Endothelial cell of umbilical vein (primary cell): ENCODE results near the gene TTC1. TPM values are rescaled to one million over a fixed set of nuclear protein-coding genes. Genes with fewer than 3 reads are reported as not detected.

Experiments used
- BruUV-seq: library from RNA; stranded (reverse); fragments of 400-500 nt; replicated peaks from 2 replicates; lab custom pipeline; 2021; lab: Mats Ljungman, UMichigan
- CTCF ChIA-PET: fragments of 300-600, 350-600 bp; sonication (Branson Sonifier 250); formaldehyde crosslinking; loops from one replicate; lab custom pipeline; 2021; ENCODE audit warnings: antibody characterized with exemption, inconsistent platforms; lab: Charles Lee
- POLR2A ChIA-PET: fragments of 300-600, 350-600 bp; sonication (Branson Sonifier 250); formaldehyde crosslinking; loops from one replicate; lab custom pipeline; 2021; ENCODE audit warnings: antibody characterized with exemption, inconsistent platforms; lab: Charles Lee
- DNase-seq: peaks from one replicate; pipeline ENCODE4 v3.0.0-alpha.2; 2011; ENCODE audit warnings: low read depth, low spot score
- FAIRE-seq: peaks from 2 replicates; lab custom pipeline; 2011; peaks lifted over from hg19 to GRCh38; lab: Jason Lieb, UNC
- H2AFZ ChIP-seq: 2 replicates; pipeline ENCODE4 v1.6.0; 2012; ENCODE audit warnings: low read depth, low read length, control low read depth, inconsistent platforms
- H3K27ac ChIP-seq: 2 replicates; pipeline ENCODE4 v1.5.1; 2011; ENCODE audit warnings: low read depth, mild to moderate bottlenecking, control low read depth, low read length, moderate library complexity; ENCODE audit not compliant: insufficient read depth
- H3K27me3 ChIP-seq, 2 experiments: 2 replicates each; pipeline versions ENCODE4 v1.6.0 to v1.6.1; 2011; ENCODE audit warnings: low read length in 2 of 2, mixed read lengths in 1 of 2; ENCODE audit not compliant: control insufficient read depth in 2 of 2, insufficient read depth in 2 of 2
- H3K36me3 ChIP-seq, 2 experiments: 2 replicates in 1 of 2; 3 replicates in 1 of 2; pipeline ENCODE4 v1.5.1; 2011; ENCODE audit warnings: low read length in 2 of 2, mild to moderate bottlenecking in 1 of 2, moderate library complexity in 1 of 2; ENCODE audit not compliant: control insufficient read depth in 2 of 2, insufficient read depth in 2 of 2; ENCODE audit errors: extremely low read depth in 1 of 2
- H3K4me1 ChIP-seq: 3 replicates; pipeline ENCODE4 v1.5.1; 2011; ENCODE audit warnings: mild to moderate bottlenecking, low read length; ENCODE audit not compliant: control insufficient read depth, insufficient read depth; ENCODE audit errors: extremely low read depth
- H3K4me2 ChIP-seq: 2 replicates; pipeline ENCODE4 v1.6.1; 2011; ENCODE audit warnings: low read length, control low read depth, mixed read lengths; ENCODE audit not compliant: insufficient read depth
- H3K4me3 ChIP-seq, 3 experiments: fragments of 200-600 bp in 1 of 3; sonication (generic), shearing (Covaris generic) in 1 of 3; replicated peaks in 1 of 3; 2 replicates each; pipeline ENCODE4 v1.5.1; 2011 to 2016; ENCODE audit warnings: control low read depth in 3 of 3, low read length in 3 of 3, mild to moderate bottlenecking in 2 of 3, inconsistent platforms in 1 of 3, low read depth in 1 of 3, moderate library complexity in 1 of 3; ENCODE audit not compliant: insufficient read depth in 1 of 3
- H3K79me2 ChIP-seq: 2 replicates; pipeline ENCODE4 v1.6.0; 2012; ENCODE audit warnings: low read length, inconsistent platforms; ENCODE audit not compliant: control insufficient read depth, insufficient read depth
- H3K9ac ChIP-seq: replicated peaks from 2 replicates; pipeline ENCODE3; 2011; ENCODE audit warnings: low read length, control low read depth; ENCODE audit not compliant: insufficient read depth; ENCODE audit errors: extremely low read depth
- H3K9me1 ChIP-seq: replicated peaks from 3 replicates; pipeline ENCODE4 v1.6.0; 2011; ENCODE audit warnings: mild to moderate bottlenecking, low read length; ENCODE audit not compliant: control insufficient read depth, insufficient read depth; ENCODE audit errors: extremely low read depth
- H3K9me3 ChIP-seq: replicated peaks from 2 replicates; pipeline ENCODE4 v1.5.1; 2012; ENCODE audit warnings: low read length, inconsistent platforms; ENCODE audit not compliant: control insufficient read depth, insufficient read depth
- H4K20me1 ChIP-seq: replicated peaks from 2 replicates; pipeline ENCODE3; 2011; ENCODE audit warnings: mild to moderate bottlenecking, low read length; ENCODE audit not compliant: control insufficient read depth, insufficient read depth; ENCODE audit errors: extremely low read depth
- EZH2 ChIP-seq: IDR thresholded peaks from 2 replicates; pipeline ENCODE4 v1.6.1; 2012; ENCODE audit warnings: borderline replicate concordance, low read depth, mild to moderate bottlenecking, moderate library complexity, low read length, inconsistent platforms; ENCODE audit not compliant: severe bottlenecking
- FOS ChIP-seq: IDR thresholded peaks from 2 replicates; pipeline ENCODE4 v1.6.1; 2011; ENCODE audit warnings: mild to moderate bottlenecking, low read length, moderate library complexity, borderline replicate concordance; ENCODE audit not compliant: insufficient read depth
- GATA2 ChIP-seq: IDR thresholded peaks from 2 replicates; pipeline ENCODE4 v1.7.0; 2011; ENCODE audit warnings: low read depth, mild to moderate bottlenecking, moderate library complexity, mixed read lengths, low read length; ENCODE audit not compliant: insufficient read length, insufficient read depth
- JUN ChIP-seq: IDR thresholded peaks from 2 replicates; pipeline ENCODE4 v1.6.1; 2011; ENCODE audit warnings: borderline replicate concordance, low read depth; ENCODE audit not compliant: insufficient read length, insufficient read depth
- MYC ChIP-seq: IDR thresholded peaks from one replicate; pipeline ENCODE4 v1.6.1; 2011; ENCODE audit warnings: mild to moderate bottlenecking, low read depth, low read length
- POLR2A ChIP-seq: IDR thresholded peaks from 2 replicates; pipeline ENCODE4 v1.6.1; 2012; ENCODE audit warnings: low read depth, mild to moderate bottlenecking, control low read depth, low read length
- POLR2AphosphoS5 ChIP-seq: IDR thresholded peaks from 2 replicates; pipeline ENCODE4 v1.6.1; 2012; ENCODE audit warnings: low read depth, mild to moderate bottlenecking, control low read depth, low read length, moderate library complexity; ENCODE audit not compliant: insufficient read depth
- dilution Hi-C: fragments of 300-500 bp; cut with MboI; formaldehyde crosslinking; loops from one replicate; pipeline ENCODE4 v1.15.0; 2019; ENCODE audit warnings: low sequenced_read_pairs; ENCODE audit not compliant: extremely low pct_ligation_motif_present
- intact Hi-C: fragments of 100-400 bp; cut with micrococcal nuclease; formaldehyde crosslinking; loops from one replicate; pipeline ENCODE4 v1.10.0; 2022
- polyA plus RNA-seq, 4 experiments: library from polyadenylated mRNA; depleted of rRNA in 3 of 4; stranded (reverse) in 3 of 4; unstranded in 1 of 4; fragments of >200 nt; gene quantifications; 2 replicates each; pipeline versions ENCODE4 v1.2.1 to v1.2.3, GENCODE V29; 2011 to 2012; ENCODE audit warnings: missing spikeins in 1 of 4
- total RNA-seq: library from RNA; stranded (reverse); gene quantifications from 2 replicates; pipeline ENCODE4 v1.2.3, GENCODE V29; 2021
- TF ChIP-seq, protein P1 (sequence below), 2 donors: IDR thresholded peaks; 1 replicate in 1 of 2; 2 replicates in 1 of 2; pipeline ENCODE4 v1.5.1; 2011; ENCODE audit warnings: low read length in 2 of 2, mild to moderate bottlenecking in 2 of 2, moderate library complexity in 2 of 2, control low read depth in 1 of 2, inconsistent platforms in 1 of 2, low read depth in 1 of 2; ENCODE audit not compliant: insufficient read depth in 1 of 2; ENCODE audit errors: extremely low read depth in 1 of 2
- TF ChIP-seq, protein P2 (sequence below): IDR thresholded peaks from 2 replicates; pipeline ENCODE4 v1.6.1; 2011; ENCODE audit not compliant: insufficient read depth, insufficient read length

Gene TTC1
- total and polyA plus RNA-seq, 2 donors (not counting 3 experiments of a cell fraction or from before 2014, with no cell fraction given), result 23.9 to 62.6 TPM

DNA sequence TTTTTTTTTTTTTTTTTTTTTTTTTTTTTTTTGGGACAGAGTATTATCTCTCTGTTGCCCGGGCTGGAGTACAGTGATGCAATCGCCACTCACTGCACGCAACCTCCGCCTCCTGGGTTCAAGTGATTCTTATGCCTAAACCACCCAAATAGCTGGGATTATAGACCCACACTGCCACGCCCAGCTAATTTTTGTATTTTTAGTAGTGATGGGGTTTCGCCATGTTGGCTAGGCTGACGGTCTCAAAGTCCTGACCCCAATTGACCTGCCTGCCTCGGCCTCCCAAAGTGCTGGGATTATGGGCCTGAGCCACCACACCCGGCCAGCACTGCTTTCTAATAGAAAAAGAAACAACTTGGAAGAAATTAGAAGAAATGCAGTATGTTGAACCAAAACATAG, 39.2 kb downstream of the TTC1 start:
- Histone ChIP-seq H3K4me1 (peaks cover 6% of the 10 kb centered on the region), H4K20me1 (no peaks in the 10 kb centered on the region), H3K36me3 (peaks cover 15 to 17% of the 10 kb centered on the region in 2 experiments), H3K9ac (no peak overlapping the region), H3K4me3 (no peak overlapping the region), H3K27me3 (no peaks in the 10 kb centered on the region), H3K9me1 (no peaks in the 10 kb centered on the region), H3K27ac (no peak overlapping the region), H3K4me2 (no peak overlapping the region), H3K9me3 (no peaks in the 10 kb centered on the region), H2AFZ (no peak overlapping the region), H3K79me2 (no peaks in the 10 kb centered on the region)
- BruUV-seq, result no TSS peak
- ChIA-PET POLR2A (interaction anchor here (0.6 kb wide), 1 partner anchor 199 kb away, joined by 5 read pairs; no protein-coding TSS in a partner anchor), CTCF (no interaction called here)
- FAIRE-seq, result no peak
- TF ChIP-seq POLR2AphosphoS5, result no peak
- no peak for TF ChIP-seq POLR2A
- TF ChIP-seq, protein P1, sequence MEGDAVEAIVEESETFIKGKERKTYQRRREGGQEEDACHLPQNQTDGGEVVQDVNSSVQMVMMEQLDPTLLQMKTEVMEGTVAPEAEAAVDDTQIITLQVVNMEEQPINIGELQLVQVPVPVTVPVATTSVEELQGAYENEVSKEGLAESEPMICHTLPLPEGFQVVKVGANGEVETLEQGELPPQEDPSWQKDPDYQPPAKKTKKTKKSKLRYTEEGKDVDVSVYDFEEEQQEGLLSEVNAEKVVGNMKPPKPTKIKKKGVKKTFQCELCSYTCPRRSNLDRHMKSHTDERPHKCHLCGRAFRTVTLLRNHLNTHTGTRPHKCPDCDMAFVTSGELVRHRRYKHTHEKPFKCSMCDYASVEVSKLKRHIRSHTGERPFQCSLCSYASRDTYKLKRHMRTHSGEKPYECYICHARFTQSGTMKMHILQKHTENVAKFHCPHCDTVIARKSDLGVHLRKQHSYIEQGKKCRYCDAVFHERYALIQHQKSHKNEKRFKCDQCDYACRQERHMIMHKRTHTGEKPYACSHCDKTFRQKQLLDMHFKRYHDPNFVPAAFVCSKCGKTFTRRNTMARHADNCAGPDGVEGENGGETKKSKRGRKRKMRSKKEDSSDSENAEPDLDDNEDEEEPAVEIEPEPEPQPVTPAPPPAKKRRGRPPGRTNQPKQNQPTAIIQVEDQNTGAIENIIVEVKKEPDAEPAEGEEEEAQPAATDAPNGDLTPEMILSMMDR (IDR thresholded peaks at IDR 0.05; ENCODE audit: extremely low read depth in 1 of 2, insufficient read depth in 1 of 2, low read depth in 1 of 2, low read length in 2 of 2), result no peak
- TF ChIP-seq GATA2, result no peak
- no peak for TF ChIP-seq EZH2
- no peak for TF ChIP-seq JUN
- no peak for TF ChIP-seq FOS
- TF ChIP-seq, protein P2, sequence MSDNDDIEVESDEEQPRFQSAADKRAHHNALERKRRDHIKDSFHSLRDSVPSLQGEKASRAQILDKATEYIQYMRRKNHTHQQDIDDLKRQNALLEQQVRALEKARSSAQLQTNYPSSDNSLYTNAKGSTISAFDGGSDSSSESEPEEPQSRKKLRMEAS, result no peak
- no peak for TF ChIP-seq MYC
- intact Hi-C loops, result no loop called here
- dilution Hi-C loops, result no loop called here
- DNase-seq, result no peak
